Stimulated activated effector memory CD8-positive, alpha-beta T cell treated with anti-CD3 and anti-CD28 coated beads, Interleukin-12 subunit alpha, Interleukin-12 subunit beta, amount 100 ng/mL, for 72 hours (primary cell): ENCODE data around the gene ABLIM1.

Experiments used
- ATAC-seq: fragments of 150-1000 bp; cut with Tn5 transposase; 2 replicates; pipeline ENCODE4 v1.10.0; 2021
- DNase-seq, 2 donors: peaks; one replicate each; pipeline ENCODE4 v3.0.0; 2021 to 2022; ENCODE audit warnings: low spot score in 2 of 2
- H3K27ac Mint-ChIP-seq: one replicate; pipeline ENCODE4 v1.8.0; 2022; ENCODE audit warnings: mild to moderate bottlenecking, mixed read lengths
- H3K36me3 Mint-ChIP-seq: one replicate; pipeline ENCODE4 v1.8.0; 2022; ENCODE audit warnings: mild to moderate bottlenecking, mixed read lengths
- H3K4me1 Mint-ChIP-seq: one replicate; pipeline ENCODE4 v1.8.0; 2022; ENCODE audit warnings: mixed read lengths
- H3K4me3 Mint-ChIP-seq: one replicate; pipeline ENCODE4 v1.8.0; 2022; ENCODE audit warnings: mild to moderate bottlenecking, mixed read lengths
- H3K9me3 Mint-ChIP-seq: one replicate; pipeline ENCODE4 v1.8.0; 2022; ENCODE audit warnings: mixed read lengths

The ABLIM1 gene

DNA sequence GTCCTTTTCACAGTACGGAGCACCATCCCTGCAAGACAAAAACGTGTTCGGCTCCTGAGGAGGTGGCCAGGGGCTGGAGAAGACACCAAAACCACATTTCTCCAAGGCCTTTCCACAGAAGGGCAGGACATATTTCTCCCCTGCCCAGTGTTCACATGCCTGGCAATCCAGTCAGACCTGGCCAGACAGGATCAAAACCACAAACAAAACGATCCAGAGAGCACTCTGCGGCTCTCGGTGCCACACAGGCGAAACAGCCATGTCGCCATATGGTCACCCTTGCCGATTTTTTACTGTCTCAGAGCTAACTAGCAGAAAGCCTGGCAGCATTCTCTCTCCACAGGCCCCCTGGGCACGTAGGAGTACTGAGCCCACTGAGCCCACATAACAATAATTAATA lies 113.0 kb downstream of the ABLIM1 start:
- peak overlapping the region; percentile 61 for H3K4me3 Mint-ChIP-seq
- peaks cover 57% of the 10 kb centered on the region for H3K4me1 Mint-ChIP-seq
- DNase-seq (no peak), ATAC-seq (no peak)
- peak overlapping the region; percentile 91 for H3K27ac Mint-ChIP-seq
- no peaks in the 10 kb centered on the region for H3K9me3 Mint-ChIP-seq
- H3K36me3 Mint-ChIP-seq, result no peaks in the 10 kb centered on the region

DNA sequence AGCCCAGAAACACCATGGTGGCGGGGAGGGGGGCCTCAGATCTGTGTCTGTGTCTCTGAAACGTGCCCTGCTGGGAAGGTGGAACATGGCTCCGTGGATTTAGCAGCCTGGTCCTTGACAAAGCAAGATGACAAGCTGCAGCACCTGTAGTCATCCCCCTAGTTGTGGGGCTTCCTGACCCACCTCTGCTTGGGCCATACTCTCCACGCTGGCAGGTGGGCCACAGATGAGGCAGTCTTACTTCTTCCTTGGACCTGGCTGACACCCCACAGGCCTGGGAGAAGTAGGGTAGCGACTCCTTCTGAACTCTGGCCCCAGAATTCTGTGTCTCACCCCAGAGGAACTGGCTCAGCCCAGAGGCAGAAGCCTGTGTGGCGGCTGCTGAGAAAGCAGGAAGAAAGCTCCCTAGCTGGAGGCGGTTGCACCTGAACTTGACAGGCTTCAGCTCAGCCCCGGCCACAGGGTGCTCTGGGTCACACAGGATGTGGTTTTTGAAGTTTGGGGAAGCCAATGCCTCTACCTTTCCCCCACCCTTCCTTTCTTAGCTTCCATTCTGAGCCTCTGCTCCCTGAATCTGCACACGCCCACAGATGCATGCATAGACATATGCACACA lies 113.9 kb downstream of the ABLIM1 start:
- H3K4me1 Mint-ChIP-seq, result peaks cover 66% of the 10 kb centered on the region
- no peaks in the 10 kb centered on the region for H3K36me3 Mint-ChIP-seq
- ATAC-seq (peak; percentile 69), DNase-seq (peak; percentile 33 to 77)
- H3K27ac Mint-ChIP-seq, result peak overlapping the region; percentile 91
- no peaks in the 10 kb centered on the region for H3K9me3 Mint-ChIP-seq
- peak overlapping the region; percentile 61 for H3K4me3 Mint-ChIP-seq

DNA sequence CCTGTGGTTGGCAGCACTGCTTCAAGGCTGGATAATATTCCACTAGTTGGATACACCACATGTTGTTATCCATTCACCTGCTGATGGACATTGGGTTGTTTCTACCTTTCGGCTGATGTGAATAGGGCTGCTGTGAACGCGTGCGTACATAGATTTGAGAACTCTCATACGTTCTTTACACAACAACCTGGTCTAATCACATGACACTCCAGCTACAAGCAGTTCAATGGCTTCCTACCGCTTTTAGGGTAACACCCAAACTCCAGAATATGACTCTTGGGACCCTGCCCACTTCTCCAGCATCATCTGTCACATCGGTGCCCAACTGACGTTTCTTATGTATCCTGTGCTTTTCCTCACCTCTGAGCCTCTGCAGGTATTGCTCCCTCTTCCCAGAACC lies 114.6 kb downstream of the ABLIM1 start:
- ATAC-seq, result no peak
- Mint-ChIP-seq H3K27ac (peak overlapping the region; percentile 91), H3K4me1 (peaks cover 73% of the 10 kb centered on the region), H3K9me3 (no peaks in the 10 kb centered on the region), H3K36me3 (no peaks in the 10 kb centered on the region), H3K4me3 (peak overlapping the region; percentile 61)
- DNase-seq, result no peak

- H3K9me3 Mint-ChIP-seq, result no peaks in the 10 kb centered on the region
- no peak for DNase-seq
These were observed 115.7 kb downstream of the ABLIM1 start for GRCh38 chr10:114542373-114542772.

DNA sequence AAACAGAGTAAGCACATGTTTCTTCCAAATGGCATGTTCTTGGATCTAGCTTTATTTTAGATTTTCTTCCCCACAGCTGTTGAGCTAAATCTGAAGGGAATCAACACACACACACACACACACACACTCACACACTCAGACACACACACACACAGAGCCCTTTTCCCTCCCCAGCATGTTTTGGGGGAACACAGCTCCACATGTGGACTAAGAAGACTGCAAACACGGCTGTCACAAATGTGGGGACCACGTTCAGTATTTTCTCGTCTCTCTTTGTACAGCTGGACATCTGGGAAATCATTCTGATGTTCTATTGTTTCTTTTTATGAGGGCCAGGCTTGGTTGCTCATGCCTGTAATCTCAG lies 116.3 kb downstream of the ABLIM1 start:
- Mint-ChIP-seq H3K27ac (peak overlapping the region; percentile 70), H3K36me3 (no peaks in the 10 kb centered on the region), H3K4me1 (peaks cover 76% of the 10 kb centered on the region), H3K9me3 (no peaks in the 10 kb centered on the region), H3K4me3 (peak overlapping the region; percentile 47)
- no peak for DNase-seq
- no peak for ATAC-seq

More at GRCh38 chr10:114542373-114542772, 115.7 kb downstream of the ABLIM1 start:
- peaks cover 76% of the 10 kb centered on the region for H3K4me1 Mint-ChIP-seq
- peak overlapping the region; percentile 70 for H3K27ac Mint-ChIP-seq
- H3K4me3 Mint-ChIP-seq, result peak overlapping the region; percentile 47
- no peaks in the 10 kb centered on the region for H3K36me3 Mint-ChIP-seq
- ATAC-seq, result no peak

DNA sequence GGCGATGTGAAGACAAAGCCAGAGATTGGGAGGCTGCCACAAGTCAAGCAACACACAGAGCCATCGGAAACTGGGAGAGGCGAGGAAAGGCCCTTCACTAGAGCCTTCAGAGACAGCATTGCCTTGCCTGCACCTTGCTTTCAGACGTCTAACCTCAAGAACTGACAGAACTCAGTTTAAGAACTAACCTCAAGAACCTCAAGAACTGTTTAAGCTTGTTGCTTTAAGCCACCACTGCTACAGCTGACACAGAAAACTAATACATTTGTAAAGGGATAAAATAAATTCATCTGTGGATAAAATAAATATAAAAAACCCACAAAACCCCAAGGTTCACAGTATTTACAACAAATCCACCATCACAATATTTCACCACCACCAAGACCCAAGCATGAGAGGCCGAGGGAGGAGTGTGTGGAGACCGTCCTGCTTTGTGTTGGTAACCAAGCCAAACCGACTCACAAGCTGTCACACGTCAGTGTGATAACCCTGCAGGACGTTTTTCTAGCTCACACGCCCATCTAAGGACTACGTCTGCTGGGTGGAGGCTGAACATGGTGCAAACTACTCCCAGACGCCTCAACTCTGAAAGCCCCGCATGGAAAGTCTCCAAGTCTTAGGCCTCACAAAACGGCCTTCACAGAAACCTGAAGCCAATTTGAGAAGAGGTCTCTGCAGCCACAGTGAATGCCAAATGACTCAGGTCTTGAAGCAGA lies 116.8 kb downstream of the ABLIM1 start:
- Mint-ChIP-seq H3K4me3 (peak overlapping the region; percentile 47), H3K4me1 (peaks cover 76% of the 10 kb centered on the region), H3K36me3 (no peaks in the 10 kb centered on the region), H3K27ac (peak overlapping the region; percentile 70), H3K9me3 (no peaks in the 10 kb centered on the region)
- DNase-seq (peak; percentile 43 to 82), ATAC-seq (peak; percentile 93)

GRCh38 chr10:114540236-114540635 lies 117.8 kb downstream of the ABLIM1 start:
- Mint-ChIP-seq H3K36me3 (no peaks in the 10 kb centered on the region), H3K27ac (peak overlapping the region; percentile 70), H3K4me1 (peaks cover 74% of the 10 kb centered on the region), H3K4me3 (peak overlapping the region; percentile 47), H3K9me3 (no peaks in the 10 kb centered on the region)
- DNase-seq, result no peak
- ATAC-seq, result no peak

DNA sequence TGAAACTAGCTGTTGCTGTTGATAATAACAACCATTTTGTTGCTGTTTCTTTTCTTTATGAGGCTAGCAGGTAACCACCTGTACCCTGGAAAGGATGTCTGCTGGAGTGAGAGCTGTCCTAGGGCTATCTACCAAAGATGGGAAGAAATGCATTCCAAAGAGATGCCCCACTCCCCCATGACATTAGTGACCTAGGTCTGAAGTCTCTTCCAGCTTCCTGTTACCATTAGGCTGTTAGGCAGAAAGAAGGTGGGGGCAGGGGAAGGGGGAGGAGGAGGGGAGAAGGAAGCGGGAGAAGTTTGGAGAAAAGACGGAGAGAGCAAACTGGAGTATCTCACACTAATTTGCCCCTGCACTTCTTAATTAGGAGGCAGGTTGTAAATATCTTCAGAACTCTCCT lies 118.5 kb downstream of the ABLIM1 start:
- no peaks in the 10 kb centered on the region for H3K9me3 Mint-ChIP-seq
- peak overlapping the region; percentile 70 for H3K27ac Mint-ChIP-seq
- DNase-seq (no peak), ATAC-seq (no peak)
- H3K4me1 Mint-ChIP-seq, result peaks cover 68% of the 10 kb centered on the region
- H3K36me3 Mint-ChIP-seq, result no peaks in the 10 kb centered on the region
- H3K4me3 Mint-ChIP-seq, result peak overlapping the region; percentile 47

DNA sequence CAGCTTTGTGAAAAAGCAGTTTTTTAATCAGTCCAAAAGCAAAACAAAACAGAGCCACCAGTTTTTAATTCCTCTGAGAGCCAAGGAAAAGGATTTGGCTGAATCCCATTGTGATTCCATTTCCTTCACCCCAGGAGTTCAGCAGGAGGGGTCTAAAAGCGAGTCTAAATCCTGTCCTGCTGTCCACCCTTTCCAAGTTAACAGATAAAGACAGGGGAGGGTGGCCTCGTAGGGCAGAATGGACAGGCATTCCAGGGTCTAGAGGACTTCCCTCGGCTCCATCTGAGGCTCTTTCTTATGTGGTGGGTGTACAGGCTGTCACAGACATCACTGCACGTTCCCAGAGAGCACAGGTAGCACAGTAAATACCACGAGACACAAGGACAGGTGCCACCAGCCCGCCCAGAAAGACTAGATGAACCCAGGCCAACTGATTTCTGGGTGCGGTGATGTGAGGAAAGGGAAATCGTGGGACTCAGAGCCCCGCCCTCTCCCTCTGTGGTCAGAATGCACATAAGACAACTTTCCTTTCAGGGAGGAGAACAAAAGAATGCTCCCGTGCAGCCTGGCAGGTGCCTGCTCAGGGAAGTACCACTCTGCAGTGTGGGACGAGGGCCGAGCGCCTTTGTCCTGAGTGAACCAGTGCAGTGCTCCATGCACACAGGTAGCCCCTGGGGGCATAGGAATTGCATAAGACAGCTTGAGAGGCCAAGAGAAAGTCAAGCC lies 119.7 kb downstream of the ABLIM1 start:
- DNase-seq (peak in 1 of 2 donors; percentile 55), ATAC-seq (no peak)
- Mint-ChIP-seq H3K4me1 (peaks cover 55% of the 10 kb centered on the region), H3K27ac (peak overlapping the region; percentile 50), H3K36me3 (no peaks in the 10 kb centered on the region), H3K9me3 (no peaks in the 10 kb centered on the region), H3K4me3 (peak overlapping the region; percentile 53)

DNA sequence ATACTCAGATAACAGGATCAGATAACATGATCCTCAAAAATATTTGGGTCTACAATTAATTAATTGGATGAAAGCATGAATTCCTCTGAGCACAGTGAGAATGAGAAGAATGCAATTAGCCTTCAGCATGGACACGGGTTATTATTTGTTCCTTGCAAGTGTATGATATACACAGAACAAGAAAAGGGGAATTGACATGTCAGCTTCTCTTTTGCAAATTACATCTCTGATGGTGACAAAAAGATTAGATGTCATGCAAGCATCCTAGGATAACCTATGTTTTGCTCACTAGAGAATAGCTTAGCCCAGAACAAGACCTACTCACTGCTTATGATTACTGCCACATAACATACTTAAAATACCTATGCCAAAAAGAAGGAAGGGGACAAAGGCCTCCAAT lies 120.3 kb downstream of the ABLIM1 start:
- peaks cover 51% of the 10 kb centered on the region for H3K4me1 Mint-ChIP-seq
- no peaks in the 10 kb centered on the region for H3K9me3 Mint-ChIP-seq
- no peak for ATAC-seq
- no peak for DNase-seq
- no peaks in the 10 kb centered on the region for H3K36me3 Mint-ChIP-seq
- H3K4me3 Mint-ChIP-seq, result no peak overlapping the region
- H3K27ac Mint-ChIP-seq, result peak overlapping the region; percentile 50

GRCh38 chr10:114534571-114534981 lies 123.5 kb downstream of the ABLIM1 start:
- H3K4me1 Mint-ChIP-seq, result peaks cover 21% of the 10 kb centered on the region
- H3K9me3 Mint-ChIP-seq, result no peaks in the 10 kb centered on the region
- no peak for ATAC-seq
- no peak overlapping the region for H3K27ac Mint-ChIP-seq
- no peak overlapping the region for H3K4me3 Mint-ChIP-seq
- no peaks in the 10 kb centered on the region for H3K36me3 Mint-ChIP-seq
- DNase-seq, result no peak

GRCh38 chr10:114532226-114532625 lies 125.8 kb downstream of the ABLIM1 start:
- no peak for DNase-seq
- Mint-ChIP-seq H3K9me3 (no peaks in the 10 kb centered on the region), H3K27ac (no peak overlapping the region), H3K4me1 (peaks cover 5% of the 10 kb centered on the region), H3K36me3 (no peaks in the 10 kb centered on the region), H3K4me3 (no peak overlapping the region)
- no peak for ATAC-seq

GRCh38 chr10:114526504-114527238 lies 131.4 kb downstream of the ABLIM1 start:
- Mint-ChIP-seq H3K4me1 (peaks cover 55% of the 10 kb centered on the region), H3K27ac (peak overlapping the region; percentile 95), H3K36me3 (peaks cover 13% of the 10 kb centered on the region), H3K4me3 (peak overlapping the region; percentile 91), H3K9me3 (no peaks in the 10 kb centered on the region)
- peak; percentile 61 to 86 for DNase-seq
- ATAC-seq, result peak; percentile 99

GRCh38 chr10:114526126-114526503 lies 132.0 kb downstream of the ABLIM1 start:
- H3K36me3 Mint-ChIP-seq, result peaks cover 13% of the 10 kb centered on the region
- H3K9me3 Mint-ChIP-seq, result no peaks in the 10 kb centered on the region
- DNase-seq, result no peak
- peak overlapping the region; percentile 95 for H3K27ac Mint-ChIP-seq
- peak; percentile 45 for ATAC-seq
- peak overlapping the region; percentile 91 for H3K4me3 Mint-ChIP-seq
- peaks cover 61% of the 10 kb centered on the region for H3K4me1 Mint-ChIP-seq

DNA sequence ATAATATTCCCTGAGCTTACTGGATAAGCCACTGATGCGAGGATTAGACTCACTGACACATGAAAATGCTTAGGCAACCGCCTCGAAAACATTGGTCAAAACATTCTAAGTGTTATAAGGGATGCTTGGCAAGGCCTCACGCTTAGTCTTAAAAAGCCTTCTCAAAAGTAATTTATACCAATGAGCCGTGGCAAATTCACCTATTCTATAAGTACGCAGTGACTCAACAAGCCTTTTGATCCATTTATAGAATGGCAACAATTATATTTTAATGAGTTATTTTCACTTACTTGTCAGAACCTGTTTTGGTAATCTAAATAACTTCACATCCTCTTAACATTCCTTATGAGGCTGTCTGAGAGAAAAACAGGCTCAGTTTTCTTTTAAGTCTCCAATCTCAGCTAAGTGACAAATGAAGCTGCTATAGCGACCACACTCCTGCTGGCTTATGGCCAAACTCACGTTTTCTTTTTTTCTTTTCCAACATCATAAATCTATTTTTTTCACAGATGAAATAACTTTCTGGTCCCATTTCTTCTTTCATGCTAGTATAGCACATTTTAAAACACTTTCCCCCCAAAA lies 132.6 kb downstream of the ABLIM1 start:
- H3K4me1 Mint-ChIP-seq, result peaks cover 66% of the 10 kb centered on the region
- H3K4me3 Mint-ChIP-seq, result peak overlapping the region; percentile 91
- H3K27ac Mint-ChIP-seq, result peak overlapping the region; percentile 95
- no peak for ATAC-seq
- DNase-seq, result no peak
- no peaks in the 10 kb centered on the region for H3K9me3 Mint-ChIP-seq
- H3K36me3 Mint-ChIP-seq, result peaks cover 13% of the 10 kb centered on the region
